ENCODE measurements around the gene ZFAND3. TPM values are rescaled to one million over a fixed set of nuclear protein-coding genes. Genes with fewer than 3 reads are reported as not detected.

ZFAND3 gene
- total and polyA plus RNA-seq, 10 donors, result 9.3 to 63.7 (median 49.9) TPM

GRCh38 chr6:38143191-38144150 is 323.9 kb downstream of the ZFAND3 start:
- WGBS, 5 donors, result 79 to 87% (median 86%) methylated on average over 8 of the region's 8 CpGs
- DNase-seq, result no peak
- H3K36me3 ChIP-seq, result peaks cover 0 to 50% (median 5%) of the 10 kb centered on the region in 6 donors
- H3K27me3 ChIP-seq (replicated peaks in 1 of 7), result no peaks in the 10 kb centered on the region
- H3K4me1 ChIP-seq, result peaks cover 0 to 10% (median 0%) of the 10 kb centered on the region in 6 donors
- H3K4me3 ChIP-seq, result no peak overlapping the region
- H3K27ac ChIP-seq, result no peak overlapping the region
- no peak for TF ChIP-seq CTCF (IDR thresholded peaks at IDR 0.05 in 8 of 11, conservative IDR thresholded peaks at IDR 0.05 in 3 of 11)
- peak in 1 of 3 donors; percentile 19 for TF ChIP-seq POLR2AphosphoS5 (IDR thresholded peaks at IDR 0.05)
- intact Hi-C loops (cut with DNase I; ENCODE audit: low total_unique reads), result no loop called here
- no peaks in the 10 kb centered on the region for H3K9me3 ChIP-seq

- TF ChIP-seq POLR2AphosphoS5 (IDR thresholded peaks at IDR 0.05), result peak in 1 of 3 donors; percentile 31
- TF ChIP-seq POLR2A (IDR thresholded peaks at IDR 0.05), result no peak
- TF ChIP-seq CTCF (IDR thresholded peaks at IDR 0.05 in 8 of 11, conservative IDR thresholded peaks at IDR 0.05 in 3 of 11), result no peak
- peaks cover 0 to 51% (median 5%) of the 10 kb centered on the region in 6 donors for H3K36me3 ChIP-seq
- no peak overlapping the region for H3K27ac ChIP-seq
- intact Hi-C loops (cut with DNase I; ENCODE audit: low total_unique reads), result no loop called here
- no peak overlapping the region for H3K4me3 ChIP-seq
- no peaks in the 10 kb centered on the region for H3K9me3 ChIP-seq
- no peak for DNase-seq
- 92 to 96% (median 93%) methylated on average over 5 of the region's 5 CpGs for WGBS, 5 donors
- peaks cover 0 to 10% (median 0%) of the 10 kb centered on the region in 6 donors for H3K4me1 ChIP-seq
- no peaks in the 10 kb centered on the region for H3K27me3 ChIP-seq (replicated peaks in 1 of 7)
Observed at GRCh38 chr6:38144365-38144945, 324.9 kb downstream of the ZFAND3 start.

- no peak overlapping the region for H3K4me3 ChIP-seq
- intact Hi-C loops (cut with DNase I; ENCODE audit: low total_unique reads), result no loop called here
- H3K4me1 ChIP-seq, result peaks cover 0 to 10% (median 0%) of the 10 kb centered on the region in 6 donors
- DNase-seq, result no peak
- H3K36me3 ChIP-seq, result peaks cover 0 to 65% (median 5%) of the 10 kb centered on the region in 6 donors
- H3K27ac ChIP-seq, result no peak overlapping the region
- no peaks in the 10 kb centered on the region for H3K9me3 ChIP-seq
- 83 to 90% (median 88%) methylated on average over 8 of the region's 8 CpGs for WGBS, 5 donors
- TF ChIP-seq POLR2AphosphoS5 (IDR thresholded peaks at IDR 0.05), result no peak
- no peak for TF ChIP-seq CTCF (IDR thresholded peaks at IDR 0.05 in 8 of 11, conservative IDR thresholded peaks at IDR 0.05 in 3 of 11)
- no peak for TF ChIP-seq POLR2A (IDR thresholded peaks at IDR 0.05)
- H3K27me3 ChIP-seq (replicated peaks in 1 of 7), result no peaks in the 10 kb centered on the region
Observed at GRCh38 chr6:38146021-38146733, 326.6 kb downstream of the ZFAND3 start.

Measured in spleen (tissue), 11 donors.